NCI-H2171 (cell line): Measurements from ENCODE around the gene ATXN3.
"Not testable (repeated sequence)": the region's sequence is repeated elsewhere in the genome, so short reads cannot be mapped to it uniquely, and the experiment has no call there.

Source experiments
- DNase-seq: peaks from one replicate; lab custom pipeline; 2025; lab: John Stamatoyannopoulos, UW

Gene ATXN3

DNA sequence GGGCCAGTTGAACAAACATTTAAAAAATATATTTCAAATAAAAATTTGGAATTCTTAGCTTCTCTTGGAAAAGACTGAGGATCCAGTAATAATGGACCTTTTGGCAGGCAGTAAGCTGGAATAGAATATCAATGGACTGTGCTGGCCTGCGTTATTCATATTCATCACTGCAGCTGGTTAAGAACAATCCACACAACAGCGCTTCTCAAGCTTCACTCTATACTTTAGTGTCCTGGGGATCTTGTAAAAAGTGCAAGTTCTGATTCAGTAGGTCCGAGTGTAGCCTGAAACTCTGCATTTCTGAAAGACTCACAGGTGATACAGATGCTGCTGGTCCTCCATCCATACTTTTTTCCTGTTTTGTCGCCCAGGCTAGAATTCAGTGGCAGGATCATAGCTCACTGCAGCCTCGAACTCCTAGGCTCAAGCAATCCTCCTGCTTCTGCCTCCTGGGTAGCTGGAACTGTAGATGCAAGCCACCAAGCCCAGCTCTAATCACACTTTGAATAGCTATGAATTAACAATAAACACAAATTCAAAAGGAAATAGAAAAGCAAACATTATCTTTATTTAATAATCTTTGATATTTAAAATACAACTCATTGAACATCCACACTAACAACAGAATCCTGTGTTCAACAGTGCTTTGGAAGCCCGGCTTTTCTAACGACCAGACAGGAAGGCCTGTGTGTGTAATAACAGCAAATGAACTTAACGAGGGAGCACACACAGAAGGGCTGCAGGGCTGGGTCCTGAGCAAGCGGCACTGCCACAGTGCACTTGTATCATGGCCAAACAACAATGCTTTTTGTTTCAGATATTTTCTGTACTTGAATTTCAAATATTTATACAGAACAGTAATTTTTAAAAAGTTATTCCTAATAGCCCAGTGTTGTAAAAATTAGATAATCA, 48.1 kb downstream of the ATXN3 start:
- DNase-seq: no peak

DNA sequence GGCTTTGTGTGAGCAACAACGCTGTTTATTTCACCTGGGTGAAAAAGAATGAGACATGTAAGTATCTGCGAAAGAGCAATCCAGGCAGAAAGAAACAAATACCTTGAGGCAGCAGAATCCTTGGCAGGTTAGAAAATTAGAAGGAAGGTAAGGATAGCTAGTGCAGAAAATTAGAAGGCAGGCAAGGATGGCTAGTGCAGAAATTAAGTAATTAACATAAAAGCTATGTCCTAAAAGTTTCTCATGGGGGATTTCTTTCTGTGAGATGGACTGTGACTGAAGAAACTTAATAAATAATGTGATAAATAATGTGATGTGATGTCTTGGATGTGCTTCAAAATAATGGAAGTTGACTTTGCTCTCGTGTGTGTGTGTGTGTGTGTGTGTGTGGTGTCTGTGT, 56.6 kb downstream of the ATXN3 start:
- DNase-seq: no peak

DNA sequence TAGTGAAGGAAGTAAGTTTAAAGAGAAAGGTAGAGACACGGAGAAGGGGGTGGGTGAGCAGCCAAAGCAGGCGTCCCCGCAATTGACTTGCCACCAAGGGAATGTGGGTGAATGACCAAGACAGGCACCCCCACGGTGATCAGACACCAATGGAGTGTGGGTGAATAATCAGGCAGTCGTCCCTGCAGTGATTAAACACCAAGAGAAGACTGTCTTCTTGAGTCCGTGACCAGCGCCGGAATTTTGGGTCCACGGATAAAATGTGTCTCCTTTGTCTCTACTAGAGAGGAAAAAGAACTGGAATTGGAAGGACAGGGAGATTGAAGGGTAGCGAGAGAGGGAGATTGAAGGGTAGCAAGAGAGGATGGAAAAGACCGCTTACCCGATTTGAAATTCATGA, 57.2 kb downstream of the ATXN3 start:
- DNase-seq: not testable (repeated sequence)

DNA sequence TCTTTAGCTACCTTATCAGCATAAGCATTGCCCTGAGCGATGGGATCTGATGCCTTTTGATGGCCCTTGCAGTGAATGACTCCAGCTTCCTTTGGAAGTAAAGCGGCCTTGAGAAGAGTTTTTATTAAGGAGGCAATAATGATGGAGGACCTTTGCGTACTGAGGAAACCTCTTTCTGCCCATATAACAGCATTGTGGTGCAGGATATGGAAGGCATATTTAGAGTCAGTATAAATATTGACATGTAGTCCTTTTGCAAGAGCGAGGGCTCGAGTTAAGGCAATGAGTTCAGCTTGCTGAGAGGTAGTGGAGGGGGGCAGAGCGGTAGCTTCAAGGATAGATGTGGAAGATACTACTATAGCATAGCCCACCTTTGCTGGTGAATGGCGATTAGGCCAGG, 60.5 kb downstream of the ATXN3 start:
- DNase-seq: not testable (repeated sequence)

DNA sequence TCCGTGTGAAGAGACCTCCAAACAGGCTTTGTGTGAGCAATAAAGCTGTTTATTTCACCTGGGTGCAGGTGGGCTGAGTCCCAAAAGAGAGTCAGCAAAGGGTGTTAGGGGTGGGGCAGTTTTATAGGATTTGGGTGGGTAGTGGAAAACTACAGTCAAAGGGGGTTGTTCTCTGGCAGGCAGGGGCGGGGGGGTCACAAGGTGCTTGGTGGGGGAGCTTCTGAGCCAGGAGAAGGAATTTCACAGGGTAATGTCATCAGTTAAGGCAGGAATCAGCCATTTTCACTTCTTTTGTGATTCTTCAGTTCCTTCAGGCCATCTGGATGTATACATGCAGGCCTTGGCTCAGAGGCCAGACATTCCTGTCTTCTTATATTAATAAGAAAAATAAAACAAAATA, 64.6 kb downstream of the ATXN3 start:
- DNase-seq: not testable (repeated sequence)

DNA sequence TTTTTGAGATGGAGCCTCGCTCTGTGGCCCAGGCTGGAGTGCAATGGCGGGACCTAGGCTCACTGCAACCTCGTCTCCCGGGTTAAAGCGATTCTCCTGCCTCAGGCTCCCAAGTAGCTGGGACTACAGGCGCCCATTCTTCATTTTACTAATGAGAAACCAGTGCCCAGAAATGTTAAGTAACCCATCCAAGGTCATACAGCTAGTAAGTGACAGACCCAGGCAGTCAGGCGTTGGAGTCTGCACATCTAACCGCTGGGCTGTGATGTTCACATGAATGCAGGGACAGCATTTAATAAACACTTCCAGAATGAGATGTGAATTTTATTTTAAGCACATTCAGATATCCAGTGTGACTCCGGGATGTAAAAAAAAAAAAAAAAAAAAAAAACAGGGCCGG, 65.2 kb downstream of the ATXN3 start:
- DNase-seq: no peak

DNA sequence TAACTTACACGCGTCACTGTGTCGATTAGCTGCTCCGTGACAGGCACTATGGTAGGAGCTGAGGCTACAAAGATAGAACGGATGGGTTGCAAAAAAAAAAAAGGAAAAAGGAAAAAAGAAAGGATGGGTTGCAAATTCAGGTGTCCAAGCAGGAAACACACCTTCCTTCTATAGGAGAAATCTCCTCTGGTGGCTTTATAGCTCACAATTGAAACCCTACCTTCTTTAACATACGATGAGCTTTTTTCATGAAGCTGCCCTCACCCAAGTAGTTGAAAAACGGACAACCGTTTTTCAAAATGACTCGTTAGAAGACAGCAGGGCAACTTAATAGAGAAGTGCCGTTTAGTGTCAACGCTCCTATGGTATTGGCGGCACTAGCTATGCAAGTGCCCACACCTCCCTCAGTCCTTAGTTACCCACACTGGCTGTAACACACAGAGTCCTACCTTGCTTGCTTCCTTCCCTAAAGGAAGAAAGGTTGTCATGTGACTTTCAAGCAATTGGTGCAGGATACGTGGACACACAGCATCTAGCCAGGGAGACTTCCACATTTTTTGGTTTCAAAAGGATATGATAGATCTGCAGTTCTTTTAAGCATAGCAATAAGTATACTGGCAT, 65.8 kb downstream of the ATXN3 start:
- peak; percentile 18 for DNase-seq

DNA sequence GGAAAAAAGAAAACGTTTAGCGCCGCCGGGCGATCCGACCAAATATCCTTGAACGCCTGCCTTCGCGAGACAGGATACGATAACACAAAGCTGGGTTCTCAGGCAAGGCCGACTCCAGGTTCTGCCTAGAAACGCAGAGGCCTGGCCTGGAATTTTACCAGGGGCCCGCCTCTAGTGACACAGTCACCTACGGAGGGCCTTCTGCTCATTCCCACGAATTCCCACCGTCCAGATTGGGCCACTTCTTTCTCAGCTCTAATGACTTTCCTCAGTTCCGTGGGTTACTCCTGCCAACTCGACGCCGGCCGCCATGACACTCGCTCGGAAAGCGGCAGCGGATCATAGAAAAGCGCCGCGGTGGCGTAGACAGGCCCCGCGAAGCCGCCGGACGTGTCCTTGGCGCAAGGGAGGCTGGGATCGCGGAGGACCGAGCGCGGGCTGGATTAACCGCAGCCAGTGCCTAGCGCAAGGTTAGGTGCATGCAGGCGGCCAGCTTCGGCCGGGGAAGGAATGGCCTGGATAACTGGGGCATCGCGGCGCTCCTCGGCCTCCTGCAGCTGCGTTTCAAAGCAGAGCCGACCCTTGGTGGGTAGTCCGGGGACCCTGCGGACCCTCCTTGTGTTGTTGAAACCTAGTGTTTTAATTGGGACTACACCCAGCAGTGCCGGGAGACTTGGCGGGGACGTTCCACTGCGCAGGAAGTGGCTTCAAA, 66.5 kb downstream of the ATXN3 start, which contains the start of gene TRIP11:
TSS of gene TRIP11 (minus strand) at position 341 of the 712 bp plus-strand sequence. CDS start 374 bp downstream, outside the sequence.
- DNase-seq: peak; percentile 92

DNA sequence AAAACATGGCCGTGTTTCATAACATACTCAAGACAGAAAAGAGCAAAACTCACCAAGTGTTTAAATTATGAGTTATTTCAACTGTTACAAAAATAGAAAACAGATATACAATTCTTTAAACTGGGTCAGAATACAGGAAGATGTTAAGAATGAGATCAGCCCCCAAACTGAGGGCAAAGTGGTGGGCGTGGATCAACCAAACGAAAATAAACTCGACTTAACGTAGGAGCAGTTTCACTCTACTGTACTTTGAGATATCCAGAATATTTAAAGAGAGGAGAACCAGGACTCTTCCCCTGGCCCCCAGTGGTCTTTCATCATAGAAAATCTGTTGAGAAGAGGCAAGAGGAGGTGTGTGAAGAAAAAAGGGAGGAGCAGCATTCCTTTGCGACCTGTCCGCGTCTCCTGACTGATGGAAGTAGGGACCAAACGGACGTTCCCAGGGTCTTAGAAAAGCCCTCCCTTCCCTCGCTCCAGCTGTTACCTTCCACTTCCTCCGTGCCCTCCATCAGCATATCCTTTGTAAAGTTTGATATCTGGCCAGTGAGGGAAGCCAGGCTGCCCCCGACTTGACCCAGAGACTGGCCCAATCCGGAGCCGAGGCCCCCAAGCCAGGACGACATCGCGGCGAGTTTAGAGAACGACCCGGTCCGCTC, 67.2 kb downstream of the ATXN3 start:
- DNase-seq: peak; percentile 50

DNA sequence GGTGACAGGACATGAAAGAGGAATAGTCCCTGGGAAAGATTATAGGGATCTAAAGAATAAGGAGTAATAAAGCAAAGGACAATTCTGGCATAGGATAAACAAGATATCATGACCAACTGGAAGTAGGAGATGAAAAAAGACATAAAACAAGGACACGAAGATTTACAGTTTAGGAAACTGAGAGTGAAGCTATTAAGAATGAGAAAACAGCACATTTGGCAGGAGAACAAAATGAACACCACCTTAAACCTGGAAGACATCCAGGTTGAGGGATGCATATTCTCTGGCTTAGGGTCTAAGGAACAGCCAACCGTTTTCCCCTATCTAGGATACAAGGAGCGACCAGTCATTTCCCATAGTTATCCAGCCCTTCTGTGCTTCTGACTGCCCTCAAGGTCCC, 68.4 kb downstream of the ATXN3 start:
- no peak for DNase-seq

DNA sequence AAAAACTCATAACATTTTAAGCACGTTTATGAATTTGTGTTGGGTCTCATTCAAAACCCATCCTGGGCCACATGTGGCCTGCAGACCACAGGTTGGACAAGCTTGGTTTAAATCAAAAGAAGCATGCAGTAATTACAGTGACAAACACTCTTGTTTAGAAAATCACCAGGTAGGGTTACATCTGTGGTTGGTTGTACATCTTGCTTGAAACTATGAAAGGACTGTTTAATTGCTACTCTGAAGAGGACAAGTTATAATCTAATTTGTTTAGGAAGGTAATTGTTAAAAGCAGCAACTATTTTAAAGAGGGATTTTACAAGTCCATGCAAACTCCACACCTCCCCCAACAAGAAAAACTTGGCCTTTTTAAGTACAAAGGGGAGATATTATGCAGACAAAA, 70.5 kb downstream of the ATXN3 start:
- DNase-seq: no peak

DNA sequence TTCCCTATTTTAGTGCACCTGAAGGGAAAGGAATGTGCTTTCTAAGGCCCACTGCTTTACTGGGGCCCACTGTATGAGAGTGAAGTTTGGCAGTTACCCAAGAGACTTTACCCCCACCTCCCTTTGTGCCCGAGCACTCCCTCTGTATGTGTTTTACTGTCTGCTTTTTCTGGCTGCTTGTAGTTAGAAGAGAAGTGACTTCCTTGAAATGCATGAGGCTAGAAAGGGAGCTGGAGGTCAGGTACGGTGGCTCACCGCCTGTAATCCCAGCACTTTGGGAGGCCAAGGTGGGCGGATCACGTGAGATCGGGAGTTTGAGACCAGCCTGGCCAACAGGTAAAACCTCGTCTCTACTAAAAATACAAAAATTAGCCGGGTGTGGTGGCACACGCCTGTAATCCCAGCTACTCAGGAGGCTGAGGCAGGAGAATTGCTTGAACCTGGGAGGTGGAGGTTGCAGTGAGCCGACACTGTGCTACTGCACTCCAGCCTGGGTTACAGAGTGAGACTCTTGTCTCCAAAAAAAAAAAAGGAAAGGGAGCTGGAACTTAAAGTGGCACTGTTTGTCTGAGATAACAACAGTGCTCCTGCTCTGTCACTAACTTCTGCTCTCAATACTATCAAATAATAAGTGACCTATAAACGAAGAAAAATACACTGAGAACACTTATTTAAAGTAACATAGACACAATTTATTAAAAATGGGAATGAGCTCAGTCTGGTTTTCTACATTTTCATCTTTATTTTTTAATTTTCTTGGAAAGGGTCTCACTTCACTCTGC, 72.3 kb downstream of the ATXN3 start:
- DNase-seq: no peak

DNA sequence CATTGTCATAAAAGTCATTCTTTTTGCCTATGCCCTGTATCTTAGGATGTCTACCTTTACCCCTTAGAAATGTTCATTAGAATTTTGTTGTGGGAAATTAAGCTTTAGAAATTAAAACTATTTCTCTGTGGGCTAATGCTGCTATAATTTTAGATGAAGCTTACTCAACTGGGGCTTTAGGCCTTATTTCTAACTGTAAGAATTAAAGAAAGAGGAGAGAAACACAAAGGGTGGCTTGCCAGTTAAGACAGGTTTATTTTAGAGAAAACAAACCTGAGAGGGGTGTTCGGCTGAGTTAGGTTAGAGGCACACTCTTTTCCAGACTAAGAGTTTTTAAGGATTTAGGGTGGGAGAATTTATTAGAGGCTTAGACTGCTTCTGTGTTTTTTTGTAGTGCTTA, 72.9 kb downstream of the ATXN3 start:
- no peak for DNase-seq

DNA sequence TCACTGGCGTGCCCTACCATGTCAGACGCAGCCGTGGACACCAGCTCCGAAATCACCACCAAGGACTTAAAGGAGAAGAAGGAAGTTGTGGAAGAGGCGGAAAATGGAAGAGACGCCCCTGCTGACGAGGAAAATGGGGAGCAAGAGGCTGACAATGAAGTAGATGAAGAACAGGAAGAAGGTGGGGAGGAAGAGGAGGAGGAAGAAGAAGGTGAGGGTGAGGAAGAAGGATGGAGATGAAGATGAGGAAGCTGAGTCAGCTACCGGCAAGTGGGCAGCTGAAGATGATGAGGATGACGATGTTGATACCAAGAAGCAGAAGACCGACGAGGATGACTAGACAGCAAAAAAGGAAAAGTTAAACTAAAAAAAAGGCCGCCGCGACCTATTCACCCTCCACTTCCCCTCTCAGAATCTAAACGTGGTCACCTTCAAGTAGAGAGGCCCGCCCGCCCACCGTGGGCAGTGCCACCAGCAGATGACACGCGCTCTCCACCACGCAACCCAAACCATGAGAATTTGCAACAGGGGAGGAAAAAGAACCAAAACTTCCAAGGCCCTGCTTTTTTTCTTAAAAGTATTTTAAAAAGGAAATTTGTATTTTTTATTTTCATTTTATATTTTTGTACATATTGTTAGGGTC, 79.7 kb downstream of the ATXN3 start:
- DNase-seq: no peak

DNA sequence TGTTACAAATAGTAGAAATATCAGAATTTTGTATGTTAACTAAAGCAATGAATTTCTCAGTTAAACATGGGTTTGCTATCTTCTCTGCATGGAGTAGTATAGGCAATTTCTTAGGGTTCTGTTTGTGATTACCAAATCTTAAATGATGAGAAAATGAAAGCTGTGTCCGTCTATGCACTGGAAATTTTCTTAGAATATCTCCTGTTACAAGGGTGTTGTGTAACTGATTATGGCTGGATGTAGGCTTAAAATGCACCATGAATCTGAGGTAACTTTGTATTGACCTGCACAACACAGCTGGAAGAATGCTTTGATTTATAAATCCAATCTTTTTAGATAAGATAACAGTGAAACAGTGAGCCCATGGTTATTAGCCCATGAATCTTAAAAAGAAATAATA, 84.3 kb downstream of the ATXN3 start:
- DNase-seq: no peak

DNA sequence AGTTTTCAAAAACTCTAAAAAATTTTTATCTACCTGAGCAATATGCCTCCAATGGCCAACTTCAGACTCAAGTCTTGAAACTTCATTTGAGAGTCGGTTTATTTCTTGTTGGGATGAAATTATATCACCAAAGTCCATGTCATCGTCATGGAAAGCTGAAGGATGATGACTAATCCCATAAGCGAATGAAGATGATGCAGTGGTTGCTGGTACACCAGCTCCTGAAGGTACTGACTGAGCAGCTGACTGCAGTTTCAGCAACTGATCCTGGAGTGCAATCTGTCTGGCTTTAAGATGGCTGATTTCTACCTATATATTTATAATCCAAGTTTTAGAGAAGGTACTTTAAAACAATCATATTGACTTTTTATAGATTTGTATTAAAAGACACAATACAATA, 84.9 kb downstream of the ATXN3 start:
- DNase-seq: no peak

DNA sequence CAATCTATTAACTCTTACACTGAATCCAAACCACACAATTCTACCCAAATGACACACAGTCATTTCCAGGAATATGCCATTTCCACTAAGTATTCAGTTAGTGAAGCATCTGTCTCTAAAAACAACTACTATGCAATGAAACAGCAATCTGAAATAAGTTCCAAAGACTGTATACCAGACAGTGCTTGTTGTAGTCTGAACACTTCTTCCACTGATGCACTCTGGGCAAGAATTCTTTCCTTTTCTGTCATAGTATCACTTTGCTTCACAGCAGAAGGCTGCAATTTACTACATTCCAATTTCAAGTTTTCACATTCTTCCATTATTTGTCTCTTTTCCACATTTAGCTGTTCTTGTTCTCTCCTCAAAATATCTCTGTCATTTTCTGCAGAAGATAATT, 92.3 kb downstream of the ATXN3 start:
- no peak for DNase-seq

DNA sequence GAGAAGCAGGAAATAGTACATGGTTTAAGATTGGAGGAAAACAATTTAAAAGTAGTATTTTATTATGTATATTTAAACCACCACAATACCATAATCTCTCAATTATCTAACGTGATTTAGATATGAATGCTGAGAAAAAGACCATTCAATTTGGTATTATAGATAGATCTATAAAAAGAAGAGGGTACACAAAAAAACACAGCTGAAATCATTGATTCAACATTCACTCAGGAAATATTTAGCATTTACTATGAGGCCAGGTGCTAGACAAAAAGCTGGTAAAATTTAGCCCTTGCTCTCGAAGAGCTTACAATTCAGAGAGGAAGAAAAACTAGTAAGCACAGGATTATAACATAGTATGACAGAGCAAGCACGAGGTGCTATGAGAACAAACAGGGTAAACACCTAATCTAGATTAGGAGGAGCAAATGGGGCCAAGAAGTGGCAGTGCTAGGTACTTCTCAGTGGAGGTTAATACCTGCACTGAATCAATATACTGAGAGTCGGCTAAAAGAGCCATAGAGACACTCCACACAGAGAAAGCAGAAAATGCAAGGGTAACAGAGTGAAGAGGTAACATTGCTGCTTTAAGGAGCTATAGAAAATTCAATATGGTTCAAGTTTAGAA, 94.1 kb downstream of the ATXN3 start:
- DNase-seq: no peak

DNA sequence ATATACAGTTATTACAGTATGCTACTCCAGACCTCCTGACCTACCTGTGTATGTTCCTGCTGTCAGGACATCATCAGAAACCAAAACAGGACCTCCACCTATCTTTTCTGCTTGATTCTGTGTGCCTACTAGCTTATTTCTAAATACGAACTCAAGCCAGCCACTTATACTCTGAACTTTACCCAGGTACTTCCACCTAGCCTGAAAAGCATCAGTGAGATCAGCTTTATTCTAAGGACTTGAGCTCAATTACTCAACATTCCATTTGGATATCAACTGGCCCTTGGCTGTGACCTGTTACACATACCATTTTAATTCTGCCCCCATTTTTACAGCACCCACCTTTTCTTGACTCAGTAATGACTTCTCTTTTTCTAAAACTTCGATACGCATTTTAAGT, 95.7 kb downstream of the ATXN3 start:
- no peak for DNase-seq

DNA sequence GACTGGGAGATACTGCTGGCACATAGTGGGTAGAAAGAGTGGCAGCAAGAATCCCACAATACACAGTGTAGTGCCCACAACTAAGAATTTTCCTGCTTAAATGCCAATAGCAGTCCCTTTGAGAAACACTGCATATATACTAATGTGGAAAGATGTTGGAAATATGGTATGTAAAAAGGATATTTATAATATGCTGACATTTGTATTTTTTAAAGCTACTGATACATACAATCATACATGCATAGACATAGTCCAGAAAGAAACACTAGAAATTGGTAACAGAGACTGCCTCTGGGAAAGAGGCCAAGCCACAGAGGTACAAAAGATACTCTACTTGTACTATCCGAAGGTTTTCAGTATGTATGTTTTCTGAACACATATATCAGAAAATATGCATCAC, 96.8 kb downstream of the ATXN3 start:
- DNase-seq: no peak
